K562 (cell line): Measurements from ENCODE around the gene MT1X. TPM values are rescaled to one million over a fixed set of nuclear protein-coding genes. Genes with fewer than 3 reads are reported as not detected.

Experiments used
- ATAC-seq: fragments of 200-7000 bp; cut with Tn5 transposase; 3 replicates; pipeline ENCODE4 v1.9.1; 2020; ENCODE audit warnings: moderate library complexity
- BruUV-seq: library from RNA; stranded (reverse); fragments of 400-500 nt; replicated peaks from 2 replicates; lab custom pipeline; 2021; lab: Mats Ljungman, UMichigan
- CTCF ChIA-PET: fragments of 300-600 bp; formaldehyde crosslinking; extraction: SDS; loops from one replicate; lab custom pipeline; 2021; ENCODE audit warnings: low intra/inter-chr PET ratio; lab: Yijun Ruan, JAX
- POLR2A ChIA-PET: fragments of 300-600, 350-650 bp; sonication (Branson Sonifier 250); formaldehyde crosslinking; extraction: SDS; loops from one replicate; lab custom pipeline; 2021; ENCODE audit warnings: antibody characterized with exemption, inconsistent platforms; lab: Yijun Ruan, JAX
- DNase-seq, 4 experiments: peaks; one replicate each; pipeline versions ENCODE4 v3.0.0 to v3.0.0-alpha.2; 2011 to 2018; ENCODE audit warnings: low spot score in 3 of 4, mixed read lengths in 3 of 4; ENCODE audit errors: extremely low read depth in 1 of 4
- FAIRE-seq: peaks from 2 replicates; lab custom pipeline; 2011; peaks lifted over from hg19 to GRCh38; lab: Jason Lieb, UNC
- H2AFZ ChIP-seq: 2 replicates; pipeline ENCODE4 v1.6.0; 2011; ENCODE audit warnings: low read depth, low read length, control low read depth, inconsistent platforms
- H3K27ac ChIP-seq: fragments of 200-600 bp; 3 replicates; pipeline ENCODE4 v1.8.0; 2011; ENCODE audit warnings: low read depth, mild to moderate bottlenecking, control low read depth, inconsistent platforms, low read length, moderate library complexity, mixed read lengths; ENCODE audit errors: extremely low read depth
- H3K27me3 ChIP-seq, 2 experiments: fragments of 300-600 bp in 1 of 2; 2 replicates in 1 of 2; 3 replicates in 1 of 2; pipeline versions ENCODE4 v1.6.0 to v1.8.0; 2011; ENCODE audit warnings: inconsistent platforms in 2 of 2, low read length in 2 of 2, mild to moderate bottlenecking in 1 of 2, mixed read lengths in 1 of 2, moderate library complexity in 1 of 2; ENCODE audit not compliant: control insufficient read depth in 2 of 2, insufficient read depth in 2 of 2
- H3K36me3 ChIP-seq: fragments of 300-600 bp; 3 replicates; pipeline ENCODE4 v1.8.0; 2011; ENCODE audit warnings: mild to moderate bottlenecking, low read length, inconsistent platforms; ENCODE audit not compliant: control insufficient read depth, insufficient read depth
- H3K4me1 ChIP-seq, 2 experiments: fragments of 200-600 bp in 1 of 2; replicated peaks in 1 of 2; 2 replicates in 1 of 2; 3 replicates in 1 of 2; pipeline versions ENCODE4 v1.5.1 to v1.8.0; 2011; ENCODE audit warnings: inconsistent platforms in 2 of 2, low read length in 2 of 2, mild to moderate bottlenecking in 1 of 2, mixed read lengths in 1 of 2, moderate library complexity in 1 of 2; ENCODE audit not compliant: control insufficient read depth in 2 of 2, insufficient read depth in 2 of 2
- H3K4me2 ChIP-seq: 2 replicates; pipeline ENCODE4 v1.6.1; 2011; ENCODE audit warnings: low read length, control low read depth, inconsistent platforms, mixed read lengths; ENCODE audit not compliant: insufficient read depth
- H3K4me3 ChIP-seq: fragments of 200-600 bp; sonication (generic), shearing (Covaris generic); 2 replicates; pipeline ENCODE4 v1.5.1; 2016; ENCODE audit warnings: control low read depth, inconsistent platforms
- H3K79me2 ChIP-seq: fragments of 200-600 bp; 3 replicates; pipeline ENCODE4 v1.8.0; 2011; ENCODE audit warnings: low read length, inconsistent platforms; ENCODE audit not compliant: control insufficient read depth, insufficient read depth
- H3K9ac ChIP-seq, 2 experiments: 2 replicates each; pipeline versions ENCODE4 v1.6.0 to v1.6.1; 2011; ENCODE audit warnings: low read depth in 2 of 2, low read length in 2 of 2, control low read depth in 1 of 2, inconsistent platforms in 1 of 2, mild to moderate bottlenecking in 1 of 2, mixed read lengths in 1 of 2; ENCODE audit not compliant: insufficient read depth in 1 of 2
- H3K9me1 ChIP-seq: one replicate; pipeline ENCODE4 v1.6.0; 2011; ENCODE audit warnings: inconsistent platforms, mild to moderate bottlenecking, low read length, moderate library complexity; ENCODE audit not compliant: control insufficient read depth, insufficient read depth
- H3K9me3 ChIP-seq: replicated peaks from 2 replicates; pipeline ENCODE4 v1.5.1; 2011; ENCODE audit warnings: low read depth, low read length, inconsistent platforms; ENCODE audit not compliant: control insufficient read depth, insufficient read depth
- H4K20me1 ChIP-seq: replicated peaks from 2 replicates; pipeline ENCODE4 v1.6.1; 2011; ENCODE audit warnings: low read length, inconsistent platforms, mixed read lengths; ENCODE audit not compliant: control insufficient read depth, insufficient read depth
- ARID1B ChIP-seq: fragments of 450-650 bp; IDR thresholded peaks from 2 replicates; pipeline ENCODE4 v1.6.1; 2016; ENCODE audit warnings: antibody characterized with exemption, mild to moderate bottlenecking, inconsistent platforms
- BRF2 ChIP-seq: IDR thresholded peaks from 3 replicates; pipeline ENCODE4 v1.6.1; 2011; ENCODE audit warnings: borderline replicate concordance, mild to moderate bottlenecking; ENCODE audit not compliant: insufficient read length, insufficient read depth
- RBM17 ChIP-seq: fragments of 200-400 bp; formaldehyde crosslinking; IDR thresholded peaks from 2 replicates; pipeline ENCODE4 v1.6.1; 2017; ENCODE audit warnings: low read depth, mild to moderate bottlenecking, low read length, borderline replicate concordance
- RFX1 ChIP-seq: fragments of 450-650 bp; IDR thresholded peaks from 2 replicates; pipeline ENCODE4 v1.6.1; 2016; ENCODE audit warnings: mild to moderate bottlenecking, moderate library complexity
- SAP30 ChIP-seq: fragments of 200-600 bp; sonication (generic); IDR thresholded peaks from 2 replicates; pipeline ENCODE4 v1.6.1; 2012; ENCODE audit warnings: borderline replicate concordance, low read depth, mild to moderate bottlenecking, moderate library complexity, low read length, control low read depth, inconsistent platforms; ENCODE audit not compliant: insufficient read depth, poor library complexity, severe bottlenecking
- SRF ChIP-seq, 2 experiments: fragments of 250-450, 450-650 bp in 1 of 2; sonication (Bioruptor Pico) in 1 of 2; sonication (generic) in 1 of 2; formaldehyde crosslinking; IDR thresholded peaks; 2 replicates each; pipeline versions ENCODE4 v1.5.0 to v1.5.1; 2020 to 2022; ENCODE audit warnings: mild to moderate bottlenecking in 1 of 2, missing genetic modification reagents in 1 of 2
- U2AF1 ChIP-seq: fragments of 200-400 bp; formaldehyde crosslinking; optimal IDR thresholded peaks from 2 replicates; pipeline ENCODE3; 2017; ENCODE audit warnings: mild to moderate bottlenecking, low read depth, low read length, moderate library complexity
- ZNF175 ChIP-seq: fragments of 200-800 bp; sonication (Bioruptor generic); IDR thresholded peaks from 2 replicates; pipeline ENCODE4 v1.6.1; 2016; ENCODE audit warnings: low read depth, mild to moderate bottlenecking, missing genetic modification characterization, missing compliant biosample characterization
- WGBS: fragments of 100-300 bp; shearing (Covaris generic); methylation state at CpG from one replicate; pipeline ENCODE4 v1.1.6; 2016; ENCODE audit warnings: low coverage, mixed read lengths; ENCODE audit not compliant: insufficient coverage; ENCODE audit errors: missing lambda C conversion rate; 5-methylcytosine and 5-hydroxymethylcytosine counted together
- in situ Hi-C: fragments of 300-500 bp; cut with MboI; formaldehyde crosslinking; loops from 4 replicates; pipeline ENCODE4 v1.15.0; 2018; ENCODE audit warnings: inconsistent platforms, mixed read lengths
- intact Hi-C: fragments of 100-400 bp; cut with micrococcal nuclease; formaldehyde crosslinking; loops from 2 replicates; pipeline ENCODE4 v1.14.2; 2022
- polyA plus RNA-seq, 8 experiments: library from polyadenylated mRNA; depleted of rRNA in 4 of 8; stranded (reverse) in 5 of 8; unstranded in 3 of 8; fragments of >200 nt; fragmentation: Nextera tagmentation in 2 of 8; fragmentation: Illumina TruSeq in 1 of 8; extraction: Ambion mirVana in 2 of 8; extraction: Trizol in 1 of 8; gene quantifications; 2 replicates each; pipeline versions ENCODE4 v1.2.1 to v1.2.3, GENCODE V29; 2011 to 2014; ENCODE audit warnings: inconsistent platforms in 1 of 8, missing spikeins in 1 of 8
- total RNA-seq, 7 experiments: library from RNA; depleted of rRNA in 6 of 7; stranded (reverse); fragments of >200 nt in 6 of 7; fragmentation: Illumina TruSeq in 2 of 7; extraction: Trizol in 2 of 7; gene quantifications; 2 replicates each; pipeline versions ENCODE4 v1.2.1 to v1.2.3, GENCODE V29; 2011 to 2021; ENCODE audit warnings: low replicate concordance in 1 of 7

MT1X gene
- total and polyA plus RNA-seq, 9 of the 15 experiments (the other 6 are each of a cell fraction or from before 2014, with no cell fraction given): 4.9 to 22.8 (median 8.7) TPM

DNA sequence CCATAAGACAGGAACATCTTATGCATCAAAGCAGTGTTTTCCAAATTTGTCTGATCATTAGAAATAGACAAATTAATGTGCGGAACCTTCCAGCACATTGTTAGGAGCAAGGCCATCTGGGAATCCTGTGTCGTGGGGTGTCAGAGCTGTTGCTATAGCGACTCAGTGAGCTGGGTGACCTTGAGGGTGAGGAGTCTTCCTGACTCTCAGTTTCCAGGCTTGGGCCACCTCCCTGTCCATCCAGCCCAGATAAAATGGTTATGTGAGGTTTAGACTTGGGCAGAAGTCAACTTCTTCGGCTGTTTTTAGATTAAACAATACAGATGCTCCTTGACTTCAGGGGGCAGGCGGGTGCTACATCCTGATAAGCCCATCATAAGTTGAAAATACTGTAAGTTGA, 20.6 kb downstream of the MT1X start:
- WGBS: 15% methylated on average over 5 of the region's 5 CpGs

GRCh38 chr16:56708525-56709442, 26.5 kb downstream of the MT1X start:
- H3K9ac ChIP-seq: no peak overlapping the region
- FAIRE-seq (no peak), DNase-seq (no peak), ATAC-seq (no peak)
- no peaks in the 10 kb centered on the region for H3K9me3 ChIP-seq
- ChIA-PET POLR2A (interaction anchor here (0.6 to 1.2 kb wide), 5 partner anchors 11 to 35 kb away, joined by 3 to 4 read pairs (median 3); partner anchors contain the start of gene MT1X), CTCF (no interaction called here)
- BruUV-seq: no TSS peak
- H4K20me1 ChIP-seq: no peaks in the 10 kb centered on the region
- H3K4me2 ChIP-seq: no peak overlapping the region
- intact Hi-C loops: no loop called here
- TF ChIP-seq SRF (CRISPR knock-in tag; IDR thresholded peaks at IDR 0.05): no peak
- no peak for TF ChIP-seq BRF2
- TF ChIP-seq RBM17: no peak
- TF ChIP-seq U2AF1: no peak
- TF ChIP-seq ZNF175: no peak
- no peak for TF ChIP-seq ARID1B
- TF ChIP-seq, all 486 proteins: peak for 0
- no peak overlapping the region for H3K27ac ChIP-seq
- no peaks in the 10 kb centered on the region for H3K36me3 ChIP-seq
- no peak overlapping the region for H3K4me3 ChIP-seq
- no peaks in the 10 kb centered on the region for H3K79me2 ChIP-seq
- no peaks in the 10 kb centered on the region for H3K4me1 ChIP-seq
- H3K27me3 ChIP-seq: peaks cover 11 to 31% of the 10 kb centered on the region in 2 experiments
- no peaks in the 10 kb centered on the region for H3K9me1 ChIP-seq
- WGBS: 1% methylated on average over 13 of the region's 13 CpGs
- no peak overlapping the region for H2AFZ ChIP-seq
- in situ Hi-C loops: no loop called here

More for the DNA sequence above, 20.6 kb downstream of the MT1X start:
- POLR2A ChIA-PET: no interaction called here
- BruUV-seq: no TSS peak
- Histone ChIP-seq H2AFZ (peak overlapping the region; percentile 21; the same call in 1 of the 2 replicates), H3K9me3 (no peaks in the 10 kb centered on the region), H3K9me1 (no peaks in the 10 kb centered on the region), H3K36me3 (no peaks in the 10 kb centered on the region), H3K4me1 (no peaks in the 10 kb centered on the region), H3K79me2 (no peaks in the 10 kb centered on the region), H3K27me3 (peaks cover 3 to 17% of the 10 kb centered on the region in 2 experiments; a peak in 4 of 5 replicates), H4K20me1 (no peaks in the 10 kb centered on the region), H3K27ac (no peak overlapping the region), H3K4me3 (no peak overlapping the region), H3K4me2 (no peak overlapping the region), H3K9ac (no peak overlapping the region)
- no peak for FAIRE-seq
- TF ChIP-seq SAP30: no peak
- TF ChIP-seq RFX1: peak; percentile 42; the same call in 1 of the 2 replicates
- intact Hi-C loops: loop anchor here (1.0 kb wide), 5 partner anchors 29 to 371 kb away; partner anchors contain the start of gene MT2A
- CTCF ChIA-PET: interaction anchor here (0.6 to 2.2 kb wide), 8 partner anchors 29 to 385 kb away, joined by 3 to 26 read pairs (median 4); no protein-coding TSS in a partner anchor
- in situ Hi-C loops: loop anchor here (5.0 kb wide), 1 partner anchor 126 kb away; no protein-coding TSS in a partner anchor
- no peak for DNase-seq
- ATAC-seq: no peak
